Head of caudate nucleus (tissue), 42 donors: ENCODE measurements around the gene UGT2B10.
"Not testable (repeated sequence)": the region's sequence is repeated elsewhere in the genome, so short reads cannot be mapped to it uniquely, and the experiment has no call there.

ENCODE experiments used
- DNase-seq, 42 donors: peaks; one replicate each; pipeline versions ENCODE4 v3.0.0 to v3.0.0-alpha.2; 2020 to 2021; ENCODE audit warnings: mixed read lengths in 7 of 42
- intact Hi-C: fragments of 100-400 bp; cut with DNase I; formaldehyde crosslinking; loops from one replicate; pipeline ENCODE4 v1.15.0; 2022

UGT2B10 gene

GRCh38 chr4:68815617-68816409, at the start of gene UGT2B10:
Gene UGT2B10 (plus strand): TSS chr4:68815994. CDS start chr4:68816020, 26 bp downstream.
- intact Hi-C loops, DNase-seq: not testable (repeated sequence)

GRCh38 chr4:68771836-68772235, 44.0 kb upstream of the UGT2B10 start:
- DNase-seq, intact Hi-C loops: not testable (repeated sequence)

- intact Hi-C loops = no loop called here
- DNase-seq = no peak
Measured at GRCh38 chr4:68773699-68774098, 42.1 kb upstream of the UGT2B10 start.

GRCh38 chr4:68780232-68780631, 35.6 kb upstream of the UGT2B10 start:
- DNase-seq = no peak
- intact Hi-C loops = no loop called here

GRCh38 chr4:68797048-68797447, 18.7 kb upstream of the UGT2B10 start:
- no peak for DNase-seq
- intact Hi-C loops = no loop called here

GRCh38 chr4:68797618-68798017, 18.2 kb upstream of the UGT2B10 start:
- no peak for DNase-seq
- intact Hi-C loops = no loop called here

- DNase-seq = no peak
- intact Hi-C loops = no loop called here
Measured at GRCh38 chr4:68803013-68803412, 12.8 kb upstream of the UGT2B10 start.

GRCh38 chr4:68808060-68808459, 7.7 kb upstream of the UGT2B10 start:
- intact Hi-C loops = no loop called here
- DNase-seq = no peak

GRCh38 chr4:68810919-68811318, 4.9 kb upstream of the UGT2B10 start:
- intact Hi-C loops = no loop called here

GRCh38 chr4:68816410-68817265, 844 bp downstream of the UGT2B10 start:
- DNase-seq, intact Hi-C loops: not testable (repeated sequence)

More at GRCh38 chr4:68810919-68811318, 4.9 kb upstream of the UGT2B10 start:
- DNase-seq = no peak

- intact Hi-C loops = no loop called here
- no peak for DNase-seq
Measured at GRCh38 chr4:68817386-68817785, 1.6 kb downstream of the UGT2B10 start.

GRCh38 chr4:68818030-68818462, 2.3 kb downstream of the UGT2B10 start:
- DNase-seq, intact Hi-C loops: not testable (repeated sequence)

- no peak for DNase-seq
- intact Hi-C loops = no loop called here
Measured at GRCh38 chr4:68831642-68832041, 15.8 kb downstream of the UGT2B10 start.

- intact Hi-C loops = no loop called here
- no peak for DNase-seq
Measured at GRCh38 chr4:68850293-68850692, 34.5 kb downstream of the UGT2B10 start.

GRCh38 chr4:68855771-68856170, 40.0 kb downstream of the UGT2B10 start:
- intact Hi-C loops = no loop called here
- no peak for DNase-seq

- DNase-seq = no peak
- intact Hi-C loops = no loop called here
Measured at GRCh38 chr4:68858039-68858438, 42.2 kb downstream of the UGT2B10 start.

- intact Hi-C loops = no loop called here
- no peak for DNase-seq
Measured at GRCh38 chr4:68859655-68860054, 43.9 kb downstream of the UGT2B10 start.

GRCh38 chr4:68861057-68861456, 45.3 kb downstream of the UGT2B10 start:
- intact Hi-C loops = no loop called here
- DNase-seq = no peak

GRCh38 chr4:68864438-68865187, 48.8 kb downstream of the UGT2B10 start:
- intact Hi-C loops = no loop called here
- DNase-seq = no peak
